A673 (cell line): ENCODE results near the gene NDRG3. TPM values are rescaled to one million over a fixed set of nuclear protein-coding genes. Genes with fewer than 3 reads are reported as not detected.

ENCODE experiments used
- BruUV-seq: library from RNA; stranded (reverse); fragments of 400-500 nt; replicated peaks from 2 replicates; lab custom pipeline; 2021; lab: Mats Ljungman, UMichigan
- CTCF ChIA-PET: fragments of 300-600 bp; sonication (Branson Sonifier 250); formaldehyde crosslinking; loops from one replicate; lab custom pipeline; 2022; ENCODE audit warnings: antibody characterized with exemption; lab: Charles Lee
- POLR2A ChIA-PET: fragments of 300-600 bp; sonication (Branson Sonifier 250); formaldehyde crosslinking; loops from one replicate; lab custom pipeline; 2022; ENCODE audit warnings: antibody characterized with exemption; ENCODE audit not compliant: low non-redundant PET; lab: Charles Lee
- DNase-seq: peaks from one replicate; pipeline ENCODE4 v3.0.0-alpha.2; 2015; ENCODE audit warnings: low spot score
- H3K27ac ChIP-seq: fragments of 200-600 bp; sonication (generic); 2 replicates; pipeline ENCODE4 v1.5.1; 2016; ENCODE audit warnings: mixed run types, low read depth, mild to moderate bottlenecking, mixed read lengths, antibody characterized with exemption, low read length; ENCODE audit not compliant: poor library complexity, severe bottlenecking
- H3K27me3 ChIP-seq: fragments of 200-600 bp; sonication (generic); replicated peaks from 2 replicates; pipeline ENCODE4 v1.6.1; 2017; ENCODE audit warnings: mixed run types, low read depth, mild to moderate bottlenecking, mixed read lengths, antibody characterized with exemption, low read length; ENCODE audit not compliant: insufficient read depth, poor library complexity
- H3K36me3 ChIP-seq: fragments of 200-600 bp; sonication (generic); 2 replicates; pipeline ENCODE4 v1.6.1; 2016; ENCODE audit warnings: mixed run types, mild to moderate bottlenecking, mixed read lengths, antibody characterized with exemption, low read length; ENCODE audit not compliant: insufficient read depth, poor library complexity, severe bottlenecking
- H3K4me1 ChIP-seq: fragments of 200-600 bp; sonication (generic); 2 replicates; pipeline ENCODE4 v1.6.1; 2017; ENCODE audit warnings: mixed run types, mild to moderate bottlenecking, mixed read lengths, antibody characterized with exemption, low read length; ENCODE audit not compliant: insufficient read depth, poor library complexity, severe bottlenecking
- H3K4me3 ChIP-seq: fragments of 200-600 bp; sonication (generic); 2 replicates; pipeline ENCODE4 v1.5.1; 2016; ENCODE audit warnings: low read depth, mixed run types, mild to moderate bottlenecking, mixed read lengths, low read length; ENCODE audit not compliant: poor library complexity, severe bottlenecking
- H3K9me3 ChIP-seq: fragments of 200-600 bp; sonication (generic); 2 replicates; pipeline ENCODE4 v1.6.1; 2016; ENCODE audit warnings: mixed run types, low read depth, mild to moderate bottlenecking, mixed read lengths, antibody characterized with exemption, low read length; ENCODE audit not compliant: poor library complexity, severe bottlenecking
- EZH2 ChIP-seq: fragments of 200-600 bp; sonication (generic); IDR thresholded peaks from 2 replicates; pipeline ENCODE4 v1.6.1; 2017; ENCODE audit warnings: borderline replicate concordance, low read depth, mild to moderate bottlenecking, mixed read lengths, antibody characterized with exemption, low read length; ENCODE audit not compliant: poor library complexity, severe bottlenecking
- intact Hi-C: fragments of 100-400 bp; cut with micrococcal nuclease; formaldehyde crosslinking; loops from one replicate; pipeline ENCODE4 v1.10.0; 2022; ENCODE audit not compliant: unreplicated experiment
- total RNA-seq: library from RNA; stranded (reverse); gene quantifications from 2 replicates; pipeline ENCODE4 v1.2.3, GENCODE V29; 2021
- TF ChIP-seq, protein P1 (sequence below): fragments of 300-800, 200-600 bp; sonication (generic); conservative IDR thresholded peaks from 2 replicates; pipeline ENCODE4 v1.5.1; 2017; ENCODE audit warnings: low read depth, mild to moderate bottlenecking, antibody characterized with exemption, low read length, moderate library complexity, mixed read lengths

The NDRG3 gene
- total RNA-seq, 1 experiment from 2014 or later, result 17.6 TPM

DNA sequence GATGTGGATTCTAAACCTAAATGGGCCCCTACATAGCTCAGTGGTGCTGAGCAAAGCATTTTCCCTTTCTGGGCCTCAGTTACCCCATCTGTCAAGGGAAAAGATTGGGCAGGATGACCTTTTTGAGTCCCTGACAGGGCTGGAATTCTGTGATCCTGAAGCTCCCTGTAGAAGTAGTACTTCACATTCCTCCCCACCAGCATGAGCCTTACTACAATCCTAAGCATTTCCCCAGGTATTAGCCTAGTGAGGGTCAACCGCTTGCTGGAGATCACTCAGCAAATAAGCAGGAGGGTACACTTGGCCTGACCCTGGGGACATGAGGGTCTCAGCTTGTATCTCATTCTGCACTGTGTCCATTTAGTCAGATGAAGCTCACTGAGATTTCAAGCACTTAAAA is 13.4 kb downstream of the NDRG3 start:
- TF ChIP-seq, protein P1, sequence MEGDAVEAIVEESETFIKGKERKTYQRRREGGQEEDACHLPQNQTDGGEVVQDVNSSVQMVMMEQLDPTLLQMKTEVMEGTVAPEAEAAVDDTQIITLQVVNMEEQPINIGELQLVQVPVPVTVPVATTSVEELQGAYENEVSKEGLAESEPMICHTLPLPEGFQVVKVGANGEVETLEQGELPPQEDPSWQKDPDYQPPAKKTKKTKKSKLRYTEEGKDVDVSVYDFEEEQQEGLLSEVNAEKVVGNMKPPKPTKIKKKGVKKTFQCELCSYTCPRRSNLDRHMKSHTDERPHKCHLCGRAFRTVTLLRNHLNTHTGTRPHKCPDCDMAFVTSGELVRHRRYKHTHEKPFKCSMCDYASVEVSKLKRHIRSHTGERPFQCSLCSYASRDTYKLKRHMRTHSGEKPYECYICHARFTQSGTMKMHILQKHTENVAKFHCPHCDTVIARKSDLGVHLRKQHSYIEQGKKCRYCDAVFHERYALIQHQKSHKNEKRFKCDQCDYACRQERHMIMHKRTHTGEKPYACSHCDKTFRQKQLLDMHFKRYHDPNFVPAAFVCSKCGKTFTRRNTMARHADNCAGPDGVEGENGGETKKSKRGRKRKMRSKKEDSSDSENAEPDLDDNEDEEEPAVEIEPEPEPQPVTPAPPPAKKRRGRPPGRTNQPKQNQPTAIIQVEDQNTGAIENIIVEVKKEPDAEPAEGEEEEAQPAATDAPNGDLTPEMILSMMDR, result no peak
- TF ChIP-seq EZH2, result no peak
- intact Hi-C loops, result no loop called here
- Histone ChIP-seq H3K27ac (no peak overlapping the region), H3K4me1 (no peaks in the 10 kb centered on the region), H3K4me3 (no peak overlapping the region), H3K27me3 (no peaks in the 10 kb centered on the region), H3K36me3 (no peaks in the 10 kb centered on the region), H3K9me3 (no peaks in the 10 kb centered on the region)
- ChIA-PET POLR2A (no interaction called here), CTCF (no interaction called here)
- no TSS peak for BruUV-seq
- DNase-seq, result no peak

DNA sequence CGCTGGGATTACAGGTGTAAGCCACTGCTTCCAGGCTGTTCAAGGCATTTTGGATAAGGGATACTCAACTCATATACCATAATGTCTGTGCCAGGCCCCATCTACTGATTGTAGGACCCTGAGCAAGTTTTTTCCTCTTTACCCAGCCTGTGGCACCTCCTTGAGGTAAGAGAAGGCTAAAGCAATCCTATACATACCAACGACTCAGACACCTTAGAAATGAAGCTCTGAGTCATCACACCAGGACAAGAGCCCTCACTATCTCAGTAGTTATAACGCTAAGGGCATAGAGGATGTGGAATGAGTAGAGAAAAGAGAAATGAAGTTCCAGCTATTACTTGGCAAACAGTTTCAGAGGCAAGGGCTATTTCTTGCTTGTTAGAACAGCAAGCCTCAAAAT is 16.9 kb downstream of the NDRG3 start:
- CTCF ChIA-PET, result interaction anchor here (0.8 to 1.0 kb wide), 2 partner anchors 80 to 116 kb away, joined by 3 to 6 read pairs; no protein-coding TSS in a partner anchor
- BruUV-seq, result no TSS peak
- Histone ChIP-seq H3K9me3 (no peaks in the 10 kb centered on the region), H3K27ac (no peak overlapping the region), H3K4me1 (no peaks in the 10 kb centered on the region), H3K36me3 (no peaks in the 10 kb centered on the region), H3K27me3 (no peaks in the 10 kb centered on the region), H3K4me3 (no peak overlapping the region)
- POLR2A ChIA-PET, result no interaction called here
- TF ChIP-seq, protein P1, result 0 out of 2 replicates have a peak, but pooled peaks have one; percentile 28
- TF ChIP-seq EZH2, result no peak
- peak; percentile 23 for DNase-seq
- intact Hi-C loops, result no loop called here

DNA sequence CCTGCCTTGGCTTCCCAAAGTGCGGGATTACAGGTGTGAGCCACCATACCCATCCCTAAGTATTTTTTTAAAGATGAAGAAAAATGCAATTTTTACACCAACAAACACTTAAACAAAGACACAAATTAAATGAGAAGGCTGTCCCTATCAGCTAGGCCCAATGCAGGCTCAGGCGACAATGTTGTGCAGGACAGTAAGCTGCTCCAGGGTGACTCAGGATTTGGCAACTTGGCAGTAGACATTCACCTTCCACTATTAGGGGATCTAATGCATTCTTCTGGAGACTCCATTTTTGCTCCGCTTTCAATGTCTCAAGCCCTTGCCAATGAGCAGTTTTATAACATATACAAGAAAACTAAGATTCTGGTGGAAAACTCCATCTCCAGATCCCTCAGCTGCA is 19.7 kb downstream of the NDRG3 start:
- ChIA-PET POLR2A (no interaction called here), CTCF (no interaction called here)
- no peaks in the 10 kb centered on the region for H3K9me3 ChIP-seq
- no peaks in the 10 kb centered on the region for H3K4me1 ChIP-seq
- TF ChIP-seq, protein P1, result no peak
- no peak for TF ChIP-seq EZH2
- intact Hi-C loops, result no loop called here
- DNase-seq, result no peak
- no peaks in the 10 kb centered on the region for H3K36me3 ChIP-seq
- H3K4me3 ChIP-seq, result no peak overlapping the region
- H3K27ac ChIP-seq, result no peak overlapping the region
- no peaks in the 10 kb centered on the region for H3K27me3 ChIP-seq
- BruUV-seq, result no TSS peak
